ENCODE data around the gene RAB3GAP2.

The RAB3GAP2 gene

GRCh38 chr1:220182656-220183055 lies 89.6 kb downstream of the RAB3GAP2 start:
- Histone ChIP-seq H3K27me3 (ENCODE audit: control insufficient read depth in 1 of 2, insufficient read depth in 1 of 2, low read length in 2 of 2) (no peaks in the 10 kb centered on the region), H2AFZ (ENCODE audit: low read depth, low read length) (no peak overlapping the region), H3K4me2 (ENCODE audit: low read length, poor library complexity, severe bottlenecking) (no peak overlapping the region), H3K18ac (ENCODE audit: low read depth in 1 of 2, low read length in 2 of 2) (no peak overlapping the region), H4K8ac (ENCODE audit: low read length) (no peak overlapping the region), H3K14ac (ENCODE audit: low read length in 2 of 2) (no peak overlapping the region), H3K36me3 (ENCODE audit: control insufficient read depth in 1 of 2, insufficient read depth in 2 of 2, low read depth in 1 of 2, low read length in 2 of 2) (peaks cover 4 to 88% of the 10 kb centered on the region in 2 experiments), H2BK12ac (ENCODE audit: low read length in 2 of 2) (no peak overlapping the region), H3K4ac (ENCODE audit: low read depth in 1 of 2, low read length in 2 of 2) (no peak overlapping the region), H3K27ac (ENCODE audit: low read length, poor library complexity, severe bottlenecking) (no peak overlapping the region), H2BK5ac (ENCODE audit: low read depth, low read length, poor library complexity, severe bottlenecking) (no peak overlapping the region), H2AK5ac (ENCODE audit: low read length, severe bottlenecking) (no peak overlapping the region), H3K9ac (ENCODE audit: low read length) (no peak overlapping the region), H3K23ac (ENCODE audit: low read length in 2 of 2) (no peak overlapping the region), H3K4me3 (ENCODE audit: insufficient read depth in 1 of 2, low read depth in 1 of 2, low read length in 2 of 2) (no peak overlapping the region), H4K91ac (ENCODE audit: low read length) (no peak overlapping the region), H2BK15ac (ENCODE audit: low read depth, poor library complexity, severe bottlenecking) (no peak overlapping the region), H3K4me1 (ENCODE audit: control insufficient read depth, insufficient read depth, low read depth, low read length) (peaks cover 3% of the 10 kb centered on the region), H3K9me3 (ENCODE audit: control insufficient read depth, low read length) (no peaks in the 10 kb centered on the region), H3K79me1 (replicated peaks; ENCODE audit: low read length, poor library complexity, severe bottlenecking) (peaks cover 8% of the 10 kb centered on the region), H2BK120ac (ENCODE audit: low read depth, low read length) (no peak overlapping the region)
- no peak for DNase-seq
- 83% methylated on average over 1 of the region's 2 CpGs for WGBS

GRCh38 chr1:220182111-220182510 lies 90.1 kb downstream of the RAB3GAP2 start:
- Histone ChIP-seq H3K9me3 (ENCODE audit: control insufficient read depth, low read length) (no peaks in the 10 kb centered on the region), H3K27me3 (ENCODE audit: control insufficient read depth in 1 of 2, insufficient read depth in 1 of 2, low read length in 2 of 2) (no peaks in the 10 kb centered on the region), H2BK15ac (ENCODE audit: low read depth, poor library complexity, severe bottlenecking) (no peak overlapping the region), H2BK12ac (ENCODE audit: low read length in 2 of 2) (no peak overlapping the region), H2AFZ (ENCODE audit: low read depth, low read length) (no peak overlapping the region), H2BK120ac (ENCODE audit: low read depth, low read length) (no peak overlapping the region), H3K23ac (ENCODE audit: low read length in 2 of 2) (no peak overlapping the region), H3K18ac (ENCODE audit: low read depth in 1 of 2, low read length in 2 of 2) (no peak overlapping the region), H4K91ac (ENCODE audit: low read length) (no peak overlapping the region), H3K4me2 (ENCODE audit: low read length, poor library complexity, severe bottlenecking) (no peak overlapping the region), H2BK5ac (ENCODE audit: low read depth, low read length, poor library complexity, severe bottlenecking) (no peak overlapping the region), H3K79me1 (replicated peaks; ENCODE audit: low read length, poor library complexity, severe bottlenecking) (peaks cover 9% of the 10 kb centered on the region), H3K36me3 (ENCODE audit: control insufficient read depth in 1 of 2, insufficient read depth in 2 of 2, low read depth in 1 of 2, low read length in 2 of 2) (peaks cover 4 to 88% of the 10 kb centered on the region in 2 experiments), H3K4ac (ENCODE audit: low read depth in 1 of 2, low read length in 2 of 2) (no peak overlapping the region), H3K27ac (ENCODE audit: low read length, poor library complexity, severe bottlenecking) (no peak overlapping the region), H2AK5ac (ENCODE audit: low read length, severe bottlenecking) (no peak overlapping the region), H3K4me1 (ENCODE audit: control insufficient read depth, insufficient read depth, low read depth, low read length) (peaks cover 3% of the 10 kb centered on the region), H3K9ac (ENCODE audit: low read length) (no peak overlapping the region), H3K14ac (ENCODE audit: low read length in 2 of 2) (no peak overlapping the region), H3K4me3 (ENCODE audit: insufficient read depth in 1 of 2, low read depth in 1 of 2, low read length in 2 of 2) (no peak overlapping the region), H4K8ac (ENCODE audit: low read length) (no peak overlapping the region)
- WGBS: 94% methylated on average over 1 of the region's 1 CpG
- DNase-seq: no peak

GRCh38 chr1:220176540-220176939 lies 95.7 kb downstream of the RAB3GAP2 start:
- Histone ChIP-seq H2AFZ (ENCODE audit: low read depth, low read length) (no peak overlapping the region), H2BK5ac (ENCODE audit: low read depth, low read length, poor library complexity, severe bottlenecking) (no peak overlapping the region), H2BK15ac (ENCODE audit: low read depth, poor library complexity, severe bottlenecking) (no peak overlapping the region), H3K27me3 (ENCODE audit: control insufficient read depth in 1 of 2, insufficient read depth in 1 of 2, low read length in 2 of 2) (no peaks in the 10 kb centered on the region), H4K91ac (ENCODE audit: low read length) (no peak overlapping the region), H3K4me3 (ENCODE audit: insufficient read depth in 1 of 2, low read depth in 1 of 2, low read length in 2 of 2) (no peak overlapping the region), H2BK12ac (ENCODE audit: low read length in 2 of 2) (no peak overlapping the region), H2AK5ac (ENCODE audit: low read length, severe bottlenecking) (no peak overlapping the region), H3K27ac (ENCODE audit: low read length, poor library complexity, severe bottlenecking) (no peak overlapping the region), H3K36me3 (ENCODE audit: control insufficient read depth in 1 of 2, insufficient read depth in 2 of 2, low read depth in 1 of 2, low read length in 2 of 2) (peaks cover 16 to 77% of the 10 kb centered on the region in 2 experiments), H3K79me1 (replicated peaks; ENCODE audit: low read length, poor library complexity, severe bottlenecking) (peaks cover 26% of the 10 kb centered on the region), H2BK120ac (ENCODE audit: low read depth, low read length) (no peak overlapping the region), H3K9me3 (ENCODE audit: control insufficient read depth, low read length) (no peaks in the 10 kb centered on the region), H4K8ac (ENCODE audit: low read length) (peak overlapping the region; percentile 8), H3K9ac (ENCODE audit: low read length) (no peak overlapping the region), H3K23ac (ENCODE audit: low read length in 2 of 2) (no peak overlapping the region), H3K4me1 (ENCODE audit: control insufficient read depth, insufficient read depth, low read depth, low read length) (no peaks in the 10 kb centered on the region), H3K4me2 (ENCODE audit: low read length, poor library complexity, severe bottlenecking) (no peak overlapping the region), H3K14ac (ENCODE audit: low read length in 2 of 2) (no peak overlapping the region), H3K4ac (ENCODE audit: low read depth in 1 of 2, low read length in 2 of 2) (no peak overlapping the region), H3K18ac (ENCODE audit: low read depth in 1 of 2, low read length in 2 of 2) (no peak overlapping the region)
- no peak for DNase-seq
- WGBS: 100% methylated on average over 1 of the region's 1 CpG

GRCh38 chr1:220170836-220171526 lies 101.3 kb downstream of the RAB3GAP2 start:
- Histone ChIP-seq H3K14ac (ENCODE audit: low read length in 2 of 2) (no peak overlapping the region), H4K8ac (ENCODE audit: low read length) (no peak overlapping the region), H3K9ac (ENCODE audit: low read length) (no peak overlapping the region), H3K23ac (ENCODE audit: low read length in 2 of 2) (no peak overlapping the region), H2BK120ac (ENCODE audit: low read depth, low read length) (no peak overlapping the region), H3K4me3 (ENCODE audit: insufficient read depth in 1 of 2, low read depth in 1 of 2, low read length in 2 of 2) (no peak overlapping the region), H3K79me1 (replicated peaks; ENCODE audit: low read length, poor library complexity, severe bottlenecking) (peaks cover 15% of the 10 kb centered on the region), H3K4me2 (ENCODE audit: low read length, poor library complexity, severe bottlenecking) (no peak overlapping the region), H3K4me1 (ENCODE audit: control insufficient read depth, insufficient read depth, low read depth, low read length) (no peaks in the 10 kb centered on the region), H3K4ac (ENCODE audit: low read depth in 1 of 2, low read length in 2 of 2) (no peak overlapping the region), H2BK15ac (ENCODE audit: low read depth, poor library complexity, severe bottlenecking) (no peak overlapping the region), H2AK5ac (ENCODE audit: low read length, severe bottlenecking) (no peak overlapping the region), H4K91ac (ENCODE audit: low read length) (no peak overlapping the region), H3K27ac (ENCODE audit: low read length, poor library complexity, severe bottlenecking) (no peak overlapping the region), H3K18ac (ENCODE audit: low read depth in 1 of 2, low read length in 2 of 2) (no peak overlapping the region), H2AFZ (ENCODE audit: low read depth, low read length) (no peak overlapping the region), H2BK12ac (ENCODE audit: low read length in 2 of 2) (no peak overlapping the region), H3K9me3 (ENCODE audit: control insufficient read depth, low read length) (no peaks in the 10 kb centered on the region), H3K36me3 (ENCODE audit: control insufficient read depth in 1 of 2, insufficient read depth in 2 of 2, low read depth in 1 of 2, low read length in 2 of 2) (peaks cover 9 to 77% of the 10 kb centered on the region in 2 experiments), H2BK5ac (ENCODE audit: low read depth, low read length, poor library complexity, severe bottlenecking) (no peak overlapping the region), H3K27me3 (ENCODE audit: control insufficient read depth in 1 of 2, insufficient read depth in 1 of 2, low read length in 2 of 2) (no peaks in the 10 kb centered on the region)
- DNase-seq: no peak
- 100% methylated on average over 1 of the region's 1 CpG for WGBS

Measured in mesenchymal stem cell (in vitro differentiated cells and primary cell).